ACHN (cell line): Measurements from ENCODE around the gene PCNX3.

Source experiments
- DNase-seq: peaks from one replicate; pipeline ENCODE4 v3.0.0-alpha.2; 2015
- in situ Hi-C: cut with HindIII; loops from 2 replicates; pipeline ENCODE4 v1.10.0; 2017; ENCODE audit warnings: low sequenced_read_pairs, low pct_ligation_motif_present, low pct_unique_long_range_greater_than_20kb

PCNX3 gene

GRCh38 chr11:65646288-65646957, 30.8 kb downstream of the PCNX3 start:
- in situ Hi-C loops: no loop called here
- no peak for DNase-seq

- in situ Hi-C loops: no loop called here
- no peak for DNase-seq
These were observed 31.6 kb downstream of the PCNX3 start for GRCh38 chr11:65646958-65647701.

- DNase-seq: no peak
- in situ Hi-C loops: no loop called here
These were observed 33.5 kb downstream of the PCNX3 start for GRCh38 chr11:65648997-65649493.

GRCh38 chr11:65649656-65650546, 34.3 kb downstream of the PCNX3 start:
- in situ Hi-C loops: no loop called here
- no peak for DNase-seq

- in situ Hi-C loops: no loop called here
- DNase-seq: no peak
These were observed 35.2 kb downstream of the PCNX3 start for GRCh38 chr11:65650547-65651338.

GRCh38 chr11:65651339-65651588, 35.7 kb downstream of the PCNX3 start:
- DNase-seq: no peak
- in situ Hi-C loops: no loop called here

GRCh38 chr11:65651589-65652510, 36.3 kb downstream of the PCNX3 start:
- in situ Hi-C loops: no loop called here
- no peak for DNase-seq

GRCh38 chr11:65652511-65653228, 37.1 kb downstream of the PCNX3 start:
- peak; percentile 88 for DNase-seq
- in situ Hi-C loops: no loop called here

GRCh38 chr11:65653229-65654225, 38.0 kb downstream of the PCNX3 start:
- no peak for DNase-seq
- in situ Hi-C loops: no loop called here

GRCh38 chr11:65654375-65655349, 39.1 kb downstream of the PCNX3 start:
- DNase-seq: no peak
- in situ Hi-C loops: no loop called here

GRCh38 chr11:65655570-65656332, 40.2 kb downstream of the PCNX3 start:
- DNase-seq: no peak
- in situ Hi-C loops: no loop called here

- no peak for DNase-seq
- in situ Hi-C loops: no loop called here
These were observed 41.9 kb downstream of the PCNX3 start for GRCh38 chr11:65657426-65657825.

GRCh38 chr11:65658174-65659021, 42.8 kb downstream of the PCNX3 start:
- in situ Hi-C loops: no loop called here
- no peak for DNase-seq
